DND-41 (cell line): ENCODE data around the gene UBE3C.

Source experiments
- EZH2 ChIP-seq: IDR thresholded peaks from 3 replicates; pipeline ENCODE4 v1.6.1; 2012; ENCODE audit warnings: borderline replicate concordance, low read depth, mild to moderate bottlenecking, moderate library complexity, low read length, inconsistent platforms; ENCODE audit not compliant: severe bottlenecking
- TF ChIP-seq, protein P1 (sequence below): IDR thresholded peaks from 2 replicates; pipeline ENCODE4 v1.5.1; 2012; ENCODE audit warnings: borderline replicate concordance, low read length, moderate library complexity, mild to moderate bottlenecking; ENCODE audit not compliant: poor library complexity, severe bottlenecking; ENCODE audit errors: extremely low read depth

DNA sequence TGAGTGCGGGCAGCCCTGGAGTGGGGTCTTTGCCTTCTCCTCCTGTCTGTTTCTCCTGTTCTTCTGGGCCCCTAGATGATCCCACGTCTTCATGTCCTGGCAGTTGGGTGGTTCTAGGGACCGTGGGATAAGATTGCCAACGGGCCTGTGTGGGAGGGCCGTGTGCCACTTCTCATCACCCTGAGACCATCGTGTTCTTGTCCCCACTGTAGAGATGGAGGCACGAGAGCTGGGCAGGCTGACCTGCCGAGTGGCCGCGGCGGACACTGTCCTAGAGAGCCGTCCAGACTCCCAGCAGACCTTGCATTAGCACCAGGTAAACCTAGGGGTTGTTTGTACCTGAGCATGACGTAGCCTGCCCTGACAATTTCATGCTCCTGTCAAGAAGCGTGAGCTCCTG lies 18.5 kb upstream of the UBE3C start:
- TF ChIP-seq, protein P1, sequence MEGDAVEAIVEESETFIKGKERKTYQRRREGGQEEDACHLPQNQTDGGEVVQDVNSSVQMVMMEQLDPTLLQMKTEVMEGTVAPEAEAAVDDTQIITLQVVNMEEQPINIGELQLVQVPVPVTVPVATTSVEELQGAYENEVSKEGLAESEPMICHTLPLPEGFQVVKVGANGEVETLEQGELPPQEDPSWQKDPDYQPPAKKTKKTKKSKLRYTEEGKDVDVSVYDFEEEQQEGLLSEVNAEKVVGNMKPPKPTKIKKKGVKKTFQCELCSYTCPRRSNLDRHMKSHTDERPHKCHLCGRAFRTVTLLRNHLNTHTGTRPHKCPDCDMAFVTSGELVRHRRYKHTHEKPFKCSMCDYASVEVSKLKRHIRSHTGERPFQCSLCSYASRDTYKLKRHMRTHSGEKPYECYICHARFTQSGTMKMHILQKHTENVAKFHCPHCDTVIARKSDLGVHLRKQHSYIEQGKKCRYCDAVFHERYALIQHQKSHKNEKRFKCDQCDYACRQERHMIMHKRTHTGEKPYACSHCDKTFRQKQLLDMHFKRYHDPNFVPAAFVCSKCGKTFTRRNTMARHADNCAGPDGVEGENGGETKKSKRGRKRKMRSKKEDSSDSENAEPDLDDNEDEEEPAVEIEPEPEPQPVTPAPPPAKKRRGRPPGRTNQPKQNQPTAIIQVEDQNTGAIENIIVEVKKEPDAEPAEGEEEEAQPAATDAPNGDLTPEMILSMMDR, result no peak
- no peak for TF ChIP-seq EZH2
